Osteoblast (primary cell): ENCODE measurements around the gene PPARGC1A. TPM values are rescaled to one million over a fixed set of nuclear protein-coding genes. Genes with fewer than 3 reads are reported as not detected.

Source experiments
- DNase-seq: peaks from one replicate; pipeline ENCODE4 v3.0.0; 2011; ENCODE audit warnings: low spot score, mixed read lengths; ENCODE audit not compliant: insufficient read length; ENCODE audit errors: missing footprints
- H2AFZ ChIP-seq: 2 replicates; pipeline ENCODE4 v1.6.0; 2011; ENCODE audit warnings: mild to moderate bottlenecking, low read length
- H3K27ac ChIP-seq: 2 replicates; pipeline ENCODE4 v1.5.1; 2011; ENCODE audit warnings: mild to moderate bottlenecking, low read depth, low read length, moderate library complexity
- H3K27me3 ChIP-seq: 2 replicates; pipeline ENCODE4 v1.6.0; 2012; ENCODE audit warnings: mild to moderate bottlenecking, control low read depth, inconsistent platforms, low read length, moderate library complexity; ENCODE audit not compliant: insufficient read depth
- H3K36me3 ChIP-seq: 2 replicates; pipeline ENCODE4 v1.5.1; 2011; ENCODE audit warnings: mild to moderate bottlenecking, low read length, control low read depth, moderate library complexity; ENCODE audit not compliant: insufficient read depth
- H3K4me1 ChIP-seq: 2 replicates; pipeline ENCODE4 v1.5.1; 2011; ENCODE audit warnings: mild to moderate bottlenecking, low read length, control low read depth, moderate library complexity; ENCODE audit not compliant: insufficient read depth
- H3K4me2 ChIP-seq: 2 replicates; pipeline ENCODE4 v1.6.0; 2011; ENCODE audit warnings: mild to moderate bottlenecking, low read length; ENCODE audit not compliant: insufficient read depth
- H3K4me3 ChIP-seq: fragments of 200-600 bp; sonication (generic); 3 replicates; pipeline ENCODE4 v1.5.1; 2012; ENCODE audit warnings: mild to moderate bottlenecking, low read length, inconsistent platforms; ENCODE audit not compliant: insufficient read depth
- H3K79me2 ChIP-seq: 2 replicates; pipeline ENCODE4 v1.6.0; 2012; ENCODE audit warnings: mild to moderate bottlenecking, low read length, control low read depth, inconsistent platforms; ENCODE audit not compliant: insufficient read depth
- H3K9me3 ChIP-seq: 2 replicates; pipeline ENCODE4 v1.5.1; 2011; ENCODE audit warnings: low read depth, low read length, control low read depth
- H4K20me1 ChIP-seq: 2 replicates; pipeline ENCODE4 v1.6.0; 2012; ENCODE audit warnings: mild to moderate bottlenecking, low read length, control low read depth; ENCODE audit not compliant: insufficient read depth
- total RNA-seq: library from RNA; depleted of rRNA; stranded (reverse); fragments of >200 nt; gene quantifications from 2 replicates; pipeline ENCODE4 v1.2.3, GENCODE V29; 2012
- TF ChIP-seq, protein P1 (sequence below): IDR thresholded peaks from 2 replicates; pipeline ENCODE4 v1.5.1; 2011; ENCODE audit warnings: mild to moderate bottlenecking, low read depth, low read length, moderate library complexity; ENCODE audit errors: extremely low read depth

PPARGC1A gene
- total RNA-seq, 1 donor: 2.5 TPM

DNA sequence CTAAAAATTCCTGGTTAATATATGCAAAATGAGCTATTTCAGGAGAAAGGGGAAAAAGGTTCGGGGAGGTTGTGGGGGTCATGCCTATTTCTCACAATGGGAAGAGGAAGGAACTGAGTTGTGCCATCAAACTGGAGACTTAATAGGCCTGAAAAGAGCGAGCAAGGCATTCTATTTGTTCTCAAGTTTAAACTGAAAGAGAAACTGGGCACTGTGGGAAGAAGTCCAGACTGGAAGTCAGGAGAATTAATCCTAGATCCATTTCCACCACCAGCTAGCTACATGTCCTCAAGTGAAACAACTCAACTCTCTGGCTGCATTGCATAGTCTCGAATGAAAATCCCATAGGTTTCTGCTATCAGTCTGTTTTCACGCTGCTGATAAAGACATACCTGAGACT lies 50.6 kb downstream of the PPARGC1A start:
- Histone ChIP-seq H3K79me2 (no peaks in the 10 kb centered on the region), H3K4me2 (no peak overlapping the region), H3K36me3 (no peaks in the 10 kb centered on the region), H3K27ac (no peak overlapping the region), H3K4me1 (no peaks in the 10 kb centered on the region), H3K9me3 (no peaks in the 10 kb centered on the region), H3K27me3 (no peaks in the 10 kb centered on the region), H4K20me1 (no peaks in the 10 kb centered on the region), H2AFZ (no peak overlapping the region), H3K4me3 (no peak overlapping the region)
- TF ChIP-seq, protein P1, sequence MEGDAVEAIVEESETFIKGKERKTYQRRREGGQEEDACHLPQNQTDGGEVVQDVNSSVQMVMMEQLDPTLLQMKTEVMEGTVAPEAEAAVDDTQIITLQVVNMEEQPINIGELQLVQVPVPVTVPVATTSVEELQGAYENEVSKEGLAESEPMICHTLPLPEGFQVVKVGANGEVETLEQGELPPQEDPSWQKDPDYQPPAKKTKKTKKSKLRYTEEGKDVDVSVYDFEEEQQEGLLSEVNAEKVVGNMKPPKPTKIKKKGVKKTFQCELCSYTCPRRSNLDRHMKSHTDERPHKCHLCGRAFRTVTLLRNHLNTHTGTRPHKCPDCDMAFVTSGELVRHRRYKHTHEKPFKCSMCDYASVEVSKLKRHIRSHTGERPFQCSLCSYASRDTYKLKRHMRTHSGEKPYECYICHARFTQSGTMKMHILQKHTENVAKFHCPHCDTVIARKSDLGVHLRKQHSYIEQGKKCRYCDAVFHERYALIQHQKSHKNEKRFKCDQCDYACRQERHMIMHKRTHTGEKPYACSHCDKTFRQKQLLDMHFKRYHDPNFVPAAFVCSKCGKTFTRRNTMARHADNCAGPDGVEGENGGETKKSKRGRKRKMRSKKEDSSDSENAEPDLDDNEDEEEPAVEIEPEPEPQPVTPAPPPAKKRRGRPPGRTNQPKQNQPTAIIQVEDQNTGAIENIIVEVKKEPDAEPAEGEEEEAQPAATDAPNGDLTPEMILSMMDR: no peak
- DNase-seq: peak; percentile 54

- Histone ChIP-seq H3K4me3 (no peak overlapping the region), H3K4me2 (no peak overlapping the region), H3K9me3 (no peaks in the 10 kb centered on the region), H3K27ac (no peak overlapping the region), H3K36me3 (no peaks in the 10 kb centered on the region), H3K27me3 (no peaks in the 10 kb centered on the region), H3K79me2 (no peaks in the 10 kb centered on the region), H4K20me1 (no peaks in the 10 kb centered on the region), H3K4me1 (no peaks in the 10 kb centered on the region), H2AFZ (no peak overlapping the region)
- DNase-seq: no peak
- TF ChIP-seq, protein P1: no peak
Observed at GRCh38 chr4:23838607-23839006, 51.2 kb downstream of the PPARGC1A start.

GRCh38 chr4:23838131-23838530 lies 51.7 kb downstream of the PPARGC1A start:
- Histone ChIP-seq H3K27me3 (no peaks in the 10 kb centered on the region), H3K79me2 (no peaks in the 10 kb centered on the region), H3K4me2 (no peak overlapping the region)

GRCh38 chr4:23837371-23837770 lies 52.5 kb downstream of the PPARGC1A start:
- no peaks in the 10 kb centered on the region for H3K9me3 ChIP-seq
- no peak overlapping the region for H2AFZ ChIP-seq
- no peaks in the 10 kb centered on the region for H3K27me3 ChIP-seq

More at GRCh38 chr4:23838131-23838530, 51.7 kb downstream of the PPARGC1A start:
- Histone ChIP-seq H3K9me3 (no peaks in the 10 kb centered on the region), H3K4me3 (no peak overlapping the region), H4K20me1 (no peaks in the 10 kb centered on the region), H2AFZ (no peak overlapping the region), H3K4me1 (no peaks in the 10 kb centered on the region), H3K27ac (no peak overlapping the region), H3K36me3 (no peaks in the 10 kb centered on the region)
- no peak for DNase-seq
- TF ChIP-seq, protein P1: no peak

More at GRCh38 chr4:23837371-23837770, 52.5 kb downstream of the PPARGC1A start:
- H3K4me1 ChIP-seq: no peaks in the 10 kb centered on the region
- H3K4me3 ChIP-seq: no peak overlapping the region
- H3K27ac ChIP-seq: no peak overlapping the region
- no peaks in the 10 kb centered on the region for H3K79me2 ChIP-seq
- no peak for DNase-seq
- no peak overlapping the region for H3K4me2 ChIP-seq
- H4K20me1 ChIP-seq: no peaks in the 10 kb centered on the region
- TF ChIP-seq, protein P1: no peak
- H3K36me3 ChIP-seq: no peaks in the 10 kb centered on the region
